ENCODE results near the gene ELL2.

Gene ELL2

GRCh38 chr5:95961617-95962474 lies at the start of gene ELL2:
Gene ELL2, minus strand, starts transcription at chr5:95961851. Its CDS starts 130 bp downstream, at chr5:95961721.
- Histone ChIP-seq H3K27me3 (ENCODE audit: insufficient read depth, low read length) (no peaks in the 10 kb centered on the region), H3K27ac (ENCODE audit: low read depth, low read length) (peak within 1 kb of the TSS; percentile 88), H3K4me3 (ENCODE audit: low read depth, low read length) (peak within 1 kb of the TSS; percentile 91), H3K4me1 (ENCODE audit: control insufficient read depth, insufficient read depth, low read length, unreplicated experiment) (peaks cover 32% of the 10 kb centered on the region), H2AFZ (ENCODE audit: low read length, unreplicated experiment) (peak within 1 kb of the TSS; percentile 25), H3K36me3 (ENCODE audit: insufficient read depth, low read length) (peaks cover 6% of the 10 kb centered on the region; the same call in 1 of the 2 replicates), H3K79me2 (ENCODE audit: control insufficient read depth, insufficient read depth, low read length, unreplicated experiment) (peaks cover 48% of the 10 kb centered on the region)

GRCh38 chr5:96008987-96009647 lies 47.5 kb upstream of the ELL2 start:
- Histone ChIP-seq H3K4me3 (ENCODE audit: low read depth, low read length) (no peak overlapping the region), H3K27ac (ENCODE audit: low read depth, low read length) (no peak overlapping the region), H3K36me3 (ENCODE audit: insufficient read depth, low read length) (0 out of 2 replicates have a peak, but pooled peaks cover 8% of the 10 kb centered on the region)

GRCh38 chr5:96008487-96008886 lies 46.8 kb upstream of the ELL2 start:
- Histone ChIP-seq H3K79me2 (ENCODE audit: control insufficient read depth, insufficient read depth, low read length, unreplicated experiment) (no peaks in the 10 kb centered on the region), H3K36me3 (ENCODE audit: insufficient read depth, low read length) (0 out of 2 replicates have a peak, but pooled peaks cover 8% of the 10 kb centered on the region), H3K27ac (ENCODE audit: low read depth, low read length) (no peak overlapping the region), H3K4me3 (ENCODE audit: low read depth, low read length) (no peak overlapping the region), H3K27me3 (ENCODE audit: insufficient read depth, low read length) (no peaks in the 10 kb centered on the region), H2AFZ (ENCODE audit: low read length, unreplicated experiment) (no peak overlapping the region), H3K4me1 (ENCODE audit: control insufficient read depth, insufficient read depth, low read length, unreplicated experiment) (no peaks in the 10 kb centered on the region)

More at GRCh38 chr5:96008987-96009647, 47.5 kb upstream of the ELL2 start:
- Histone ChIP-seq H3K4me1 (ENCODE audit: control insufficient read depth, insufficient read depth, low read length, unreplicated experiment) (no peaks in the 10 kb centered on the region), H2AFZ (ENCODE audit: low read length, unreplicated experiment) (no peak overlapping the region), H3K27me3 (ENCODE audit: insufficient read depth, low read length) (no peaks in the 10 kb centered on the region), H3K79me2 (ENCODE audit: control insufficient read depth, insufficient read depth, low read length, unreplicated experiment) (no peaks in the 10 kb centered on the region)

- Histone ChIP-seq H2AFZ (ENCODE audit: low read length, unreplicated experiment) (no peak overlapping the region), H3K79me2 (ENCODE audit: control insufficient read depth, insufficient read depth, low read length, unreplicated experiment) (no peaks in the 10 kb centered on the region), H3K36me3 (ENCODE audit: insufficient read depth, low read length) (0 out of 2 replicates have a peak, but pooled peaks cover 8% of the 10 kb centered on the region), H3K27me3 (ENCODE audit: insufficient read depth, low read length) (no peaks in the 10 kb centered on the region), H3K4me1 (ENCODE audit: control insufficient read depth, insufficient read depth, low read length, unreplicated experiment) (no peaks in the 10 kb centered on the region), H3K4me3 (ENCODE audit: low read depth, low read length) (no peak overlapping the region), H3K27ac (ENCODE audit: low read depth, low read length) (no peak overlapping the region)
Observed at GRCh38 chr5:96007051-96007450, 45.4 kb upstream of the ELL2 start.

GRCh38 chr5:96006291-96006690 lies 44.6 kb upstream of the ELL2 start:
- Histone ChIP-seq H3K36me3 (ENCODE audit: insufficient read depth, low read length) (0 out of 2 replicates have a peak, but pooled peaks cover 8% of the 10 kb centered on the region), H3K27ac (ENCODE audit: low read depth, low read length) (no peak overlapping the region), H3K27me3 (ENCODE audit: insufficient read depth, low read length) (no peaks in the 10 kb centered on the region), H2AFZ (ENCODE audit: low read length, unreplicated experiment) (no peak overlapping the region), H3K79me2 (ENCODE audit: control insufficient read depth, insufficient read depth, low read length, unreplicated experiment) (no peaks in the 10 kb centered on the region), H3K4me3 (ENCODE audit: low read depth, low read length) (no peak overlapping the region), H3K4me1 (ENCODE audit: control insufficient read depth, insufficient read depth, low read length, unreplicated experiment) (no peaks in the 10 kb centered on the region)

- H3K4me1 ChIP-seq (ENCODE audit: control insufficient read depth, insufficient read depth, low read length, unreplicated experiment): no peaks in the 10 kb centered on the region
- no peaks in the 10 kb centered on the region for H3K79me2 ChIP-seq (ENCODE audit: control insufficient read depth, insufficient read depth, low read length, unreplicated experiment)
- H2AFZ ChIP-seq (ENCODE audit: low read length, unreplicated experiment): no peak overlapping the region
- no peak overlapping the region for H3K27ac ChIP-seq (ENCODE audit: low read depth, low read length)
- H3K4me3 ChIP-seq (ENCODE audit: low read depth, low read length): no peak overlapping the region
- no peaks in the 10 kb centered on the region for H3K27me3 ChIP-seq (ENCODE audit: insufficient read depth, low read length)
- H3K36me3 ChIP-seq (ENCODE audit: insufficient read depth, low read length): 0 out of 2 replicates have a peak, but pooled peaks cover 8% of the 10 kb centered on the region
Observed at GRCh38 chr5:96004754-96005153, 43.1 kb upstream of the ELL2 start.

GRCh38 chr5:96004087-96004486 lies 42.4 kb upstream of the ELL2 start:
- H3K27me3 ChIP-seq (ENCODE audit: insufficient read depth, low read length): no peaks in the 10 kb centered on the region
- no peaks in the 10 kb centered on the region for H3K79me2 ChIP-seq (ENCODE audit: control insufficient read depth, insufficient read depth, low read length, unreplicated experiment)
- no peak overlapping the region for H2AFZ ChIP-seq (ENCODE audit: low read length, unreplicated experiment)
- no peak overlapping the region for H3K27ac ChIP-seq (ENCODE audit: low read depth, low read length)
- H3K4me3 ChIP-seq (ENCODE audit: low read depth, low read length): no peak overlapping the region
- H3K4me1 ChIP-seq (ENCODE audit: control insufficient read depth, insufficient read depth, low read length, unreplicated experiment): no peaks in the 10 kb centered on the region
- H3K36me3 ChIP-seq (ENCODE audit: insufficient read depth, low read length): 0 out of 2 replicates have a peak, but pooled peaks cover 8% of the 10 kb centered on the region

GRCh38 chr5:96001262-96001661 lies 39.6 kb upstream of the ELL2 start:
- Histone ChIP-seq H3K27ac (ENCODE audit: low read depth, low read length) (no peak overlapping the region), H3K27me3 (ENCODE audit: insufficient read depth, low read length) (no peaks in the 10 kb centered on the region), H2AFZ (ENCODE audit: low read length, unreplicated experiment) (no peak overlapping the region), H3K36me3 (ENCODE audit: insufficient read depth, low read length) (0 out of 2 replicates have a peak, but pooled peaks cover 8% of the 10 kb centered on the region), H3K4me3 (ENCODE audit: low read depth, low read length) (no peak overlapping the region), H3K4me1 (ENCODE audit: control insufficient read depth, insufficient read depth, low read length, unreplicated experiment) (no peaks in the 10 kb centered on the region), H3K79me2 (ENCODE audit: control insufficient read depth, insufficient read depth, low read length, unreplicated experiment) (no peaks in the 10 kb centered on the region)

GRCh38 chr5:96000308-96000707 lies 38.7 kb upstream of the ELL2 start:
- no peak overlapping the region for H2AFZ ChIP-seq (ENCODE audit: low read length, unreplicated experiment)

GRCh38 chr5:95996904-95997723 lies 35.5 kb upstream of the ELL2 start:
- Histone ChIP-seq H3K4me1 (ENCODE audit: control insufficient read depth, insufficient read depth, low read length, unreplicated experiment) (peaks cover 7% of the 10 kb centered on the region), H2AFZ (ENCODE audit: low read length, unreplicated experiment) (no peak overlapping the region), H3K79me2 (ENCODE audit: control insufficient read depth, insufficient read depth, low read length, unreplicated experiment) (no peaks in the 10 kb centered on the region), H3K27ac (ENCODE audit: low read depth, low read length) (no peak overlapping the region), H3K36me3 (ENCODE audit: insufficient read depth, low read length) (no peaks in the 10 kb centered on the region), H3K4me3 (ENCODE audit: low read depth, low read length) (no peak overlapping the region), H3K27me3 (ENCODE audit: insufficient read depth, low read length) (no peaks in the 10 kb centered on the region)

More at GRCh38 chr5:96000308-96000707, 38.7 kb upstream of the ELL2 start:
- H3K36me3 ChIP-seq (ENCODE audit: insufficient read depth, low read length): 0 out of 2 replicates have a peak, but pooled peaks cover 8% of the 10 kb centered on the region
- no peaks in the 10 kb centered on the region for H3K79me2 ChIP-seq (ENCODE audit: control insufficient read depth, insufficient read depth, low read length, unreplicated experiment)
- H3K27me3 ChIP-seq (ENCODE audit: insufficient read depth, low read length): no peaks in the 10 kb centered on the region
- H3K4me1 ChIP-seq (ENCODE audit: control insufficient read depth, insufficient read depth, low read length, unreplicated experiment): no peaks in the 10 kb centered on the region
- no peak overlapping the region for H3K4me3 ChIP-seq (ENCODE audit: low read depth, low read length)
- H3K27ac ChIP-seq (ENCODE audit: low read depth, low read length): no peak overlapping the region
